T-cell (primary cell): ENCODE data around the gene UPF1. TPM values are rescaled to one million over a fixed set of nuclear protein-coding genes. Genes with fewer than 3 reads are reported as not detected.

ENCODE experiments used
- ATAC-seq, 4 experiments: fragments of 200-7000 bp in 3 of 4; fragments of 150-1000 bp in 1 of 4; cut with Tn5 transposase; replicated peaks in 1 of 4; 1 replicate in 3 of 4; 2 replicates in 1 of 4; pipeline ENCODE4 v1.10.0; 2021; ENCODE audit warnings: moderate library complexity in 3 of 4, mild to moderate bottlenecking in 2 of 4, moderate number of reproducible peaks in 1 of 4
- CTCF ChIA-PET, 2 donors: fragments of 300-600 bp; sonication (Branson Sonifier 250); formaldehyde crosslinking; loops; one replicate each; lab custom pipeline; 2022; ENCODE audit warnings: antibody characterized with exemption in 2 of 2; lab: Charles Lee
- POLR2A ChIA-PET, 2 donors: fragments of 300-600 bp; sonication (Branson Sonifier 250); formaldehyde crosslinking; loops; one replicate each; lab custom pipeline; 2022; ENCODE audit warnings: antibody characterized with exemption in 2 of 2; lab: Charles Lee
- DNase-seq, 35 experiments: peaks; one replicate each; pipeline versions ENCODE4 v3.0.0 to v3.0.0-alpha.2; 2013 to 2023
- H3K27ac ChIP-seq: one replicate; pipeline ENCODE4 v1.5.1; 2013; ENCODE audit warnings: low read length
- H3K27me3 ChIP-seq, 2 experiments: replicated peaks in 1 of 2; 1 replicate in 1 of 2; 2 replicates in 1 of 2; pipeline versions ENCODE4 v1.6.1 to v1.7.0; 2013; ENCODE audit warnings: low read length in 1 of 2, mixed read lengths in 1 of 2; ENCODE audit not compliant: control insufficient read depth in 2 of 2, insufficient read depth in 2 of 2; ENCODE audit errors: extremely low read depth in 1 of 2
- H3K36me3 ChIP-seq, 2 donors: 1 replicate in 1 of 2; 2 replicates in 1 of 2; pipeline versions ENCODE4 v1.6.1 to v1.7.0; 2013; ENCODE audit warnings: low read length in 1 of 2; ENCODE audit not compliant: control insufficient read depth in 2 of 2, insufficient read depth in 1 of 2; ENCODE audit errors: extremely low read depth in 1 of 2
- H3K4me1 ChIP-seq, 2 experiments: 1 replicate in 1 of 2; 2 replicates in 1 of 2; pipeline versions ENCODE4 v1.6.1 to v1.7.0; 2013; ENCODE audit warnings: low read length in 2 of 2, mixed read lengths in 1 of 2; ENCODE audit not compliant: insufficient read depth in 2 of 2, control insufficient read depth in 1 of 2; ENCODE audit errors: extremely low read depth in 1 of 2
- H3K4me3 ChIP-seq, 2 donors: 1 replicate in 1 of 2; 2 replicates in 1 of 2; pipeline versions ENCODE4 v1.5.1 to v1.7.0; 2013; ENCODE audit warnings: mild to moderate bottlenecking in 2 of 2, low read length in 1 of 2, moderate library complexity in 1 of 2; ENCODE audit not compliant: control insufficient read depth in 1 of 2; ENCODE audit errors: extremely low read depth in 1 of 2
- H3K9me3 ChIP-seq: 2 replicates; pipeline ENCODE4 v1.7.0; 2013
- H3K27ac Mint-ChIP-seq, 2 donors: one replicate each; pipeline ENCODE4 v1.8.0; 2020 to 2021; ENCODE audit warnings: mild to moderate bottlenecking in 2 of 2, mixed read lengths in 2 of 2
- H3K27me3 Mint-ChIP-seq, 2 donors: one replicate each; pipeline ENCODE4 v1.8.0; 2021 to 2022; ENCODE audit warnings: mixed read lengths in 2 of 2
- H3K36me3 Mint-ChIP-seq: one replicate; pipeline ENCODE4 v1.8.0; 2021; ENCODE audit warnings: mixed read lengths
- H3K4me1 Mint-ChIP-seq, 3 donors: one replicate each; pipeline ENCODE4 v1.8.0; 2020 to 2022; ENCODE audit warnings: mixed read lengths in 3 of 3, mild to moderate bottlenecking in 1 of 3
- H3K4me3 Mint-ChIP-seq, 3 donors: one replicate each; pipeline ENCODE4 v1.8.0; 2020 to 2022; ENCODE audit warnings: mild to moderate bottlenecking in 3 of 3, mixed read lengths in 3 of 3, moderate library complexity in 3 of 3
- H3K9me3 Mint-ChIP-seq, 3 donors: one replicate each; pipeline ENCODE4 v1.8.0; 2020 to 2022; ENCODE audit warnings: mixed read lengths in 3 of 3
- WGBS: methylation state at CpG from one replicate; pipeline ENCODE4 v1.1.5; 2013; ENCODE audit warnings: missing lambda C conversion rate; ENCODE audit not compliant: insufficient coverage; 5-methylcytosine and 5-hydroxymethylcytosine counted together
- total RNA-seq, 35 experiments: library from RNA in 6 of 35; stranded (reverse) in 6 of 35; fragments of 120-200 nt in 1 of 35; gene quantifications; one replicate each; pipeline versions ENCODE4 v1.2.1 to v1.2.4 and lab custom pipeline; 2013 to 2026

UPF1 gene
- total RNA-seq, 5 donors from 2014 or later (not counting 1 experiment from before 2014, with no cell fraction given): 114 to 143 (median 127) TPM

GRCh38 chr19:18788529-18789421 is 43.0 kb upstream of the UPF1 start:
- Mint-ChIP-seq H3K9me3 (no peaks in the 10 kb centered on the region), H3K27ac (no peak overlapping the region), H3K4me1 (peaks cover 35 to 51% (median 49%) of the 10 kb centered on the region in 3 donors), H3K27me3 (peaks cover 53 to 76% of the 10 kb centered on the region in 2 donors), H3K4me3 (peak overlapping the region; percentile 52 to 79 (median 69)), H3K36me3 (no peaks in the 10 kb centered on the region)
- H3K36me3 ChIP-seq: no peaks in the 10 kb centered on the region
- H3K9me3 ChIP-seq: no peaks in the 10 kb centered on the region
- peaks cover 3 to 50% of the 10 kb centered on the region in 2 experiments for H3K4me1 ChIP-seq
- ChIA-PET CTCF (no interaction called here), POLR2A (no interaction called here)
- no peak for DNase-seq
- H3K4me3 ChIP-seq: peak overlapping the region in 1 of 2 donors; percentile 35
- no peak overlapping the region for H3K27ac ChIP-seq
- no peak for ATAC-seq
- peaks cover 7 to 98% of the 10 kb centered on the region in 2 experiments for H3K27me3 ChIP-seq
- 7% methylated on average over 59 of the region's 68 CpGs for WGBS

GRCh38 chr19:18789422-18789869 is 42.3 kb upstream of the UPF1 start:
- Histone ChIP-seq H3K27ac (no peak overlapping the region), H3K27me3 (peaks cover 8 to 96% of the 10 kb centered on the region in 2 experiments), H3K4me3 (no peak overlapping the region), H3K9me3 (no peaks in the 10 kb centered on the region), H3K36me3 (no peaks in the 10 kb centered on the region), H3K4me1 (peaks cover 3 to 50% of the 10 kb centered on the region in 2 experiments)
- Mint-ChIP-seq H3K27me3 (peaks cover 57 to 76% of the 10 kb centered on the region in 2 donors), H3K36me3 (no peaks in the 10 kb centered on the region), H3K4me3 (peak overlapping the region; percentile 43 to 79 (median 69)), H3K9me3 (no peaks in the 10 kb centered on the region), H3K27ac (no peak overlapping the region), H3K4me1 (peaks cover 35 to 49% (median 49%) of the 10 kb centered on the region in 3 donors)
- CTCF ChIA-PET: no interaction called here
- ATAC-seq (no peak), DNase-seq (no peak)
- POLR2A ChIA-PET: no interaction called here
- 6% methylated on average over 34 of the region's 38 CpGs for WGBS

- H3K27me3 ChIP-seq: peaks cover 8 to 96% of the 10 kb centered on the region in 2 experiments
- ChIA-PET CTCF (no interaction called here), POLR2A (no interaction called here)
- peak overlapping the region in 1 of 2 donors; percentile 72 for H3K27ac Mint-ChIP-seq
- H3K4me3 Mint-ChIP-seq: peak overlapping the region; percentile 57 to 79 (median 71)
- peaks cover 3 to 44% of the 10 kb centered on the region in 2 experiments for H3K4me1 ChIP-seq
- H3K36me3 Mint-ChIP-seq: no peaks in the 10 kb centered on the region
- H3K36me3 ChIP-seq: no peaks in the 10 kb centered on the region
- H3K9me3 Mint-ChIP-seq: no peaks in the 10 kb centered on the region
- peaks cover 61 to 79% of the 10 kb centered on the region in 2 donors for H3K27me3 Mint-ChIP-seq
- DNase-seq (peak in 4 of 35 experiments; percentile 14 to 37 (median 19)), ATAC-seq (peak; percentile 22 to 27 (median 25))
- H3K9me3 ChIP-seq: no peaks in the 10 kb centered on the region
- H3K27ac ChIP-seq: no peak overlapping the region
- peaks cover 35 to 49% (median 47%) of the 10 kb centered on the region in 3 donors for H3K4me1 Mint-ChIP-seq
- H3K4me3 ChIP-seq: no peak overlapping the region
- 4% methylated on average over 35 of the region's 65 CpGs for whole genome bisulfite sequencing
Measured at GRCh38 chr19:18789883-18790565, 41.7 kb upstream of the UPF1 start.

- no peaks in the 10 kb centered on the region for H3K9me3 ChIP-seq
- no peak within 1 kb of the TSS for H3K4me3 ChIP-seq
- no peaks in the 10 kb centered on the region for H3K36me3 ChIP-seq
- POLR2A ChIA-PET: no interaction called here
- H3K27me3 Mint-ChIP-seq: peaks cover 56 to 79% of the 10 kb centered on the region in 2 donors
- CTCF ChIA-PET: no interaction called here
- H3K27ac ChIP-seq: no peak within 1 kb of the TSS
- ATAC-seq (no peak), DNase-seq (no peak)
- H3K36me3 Mint-ChIP-seq: no peaks in the 10 kb centered on the region
- peak within 1 kb of the TSS; percentile 57 to 79 (median 71) for H3K4me3 Mint-ChIP-seq
- H3K9me3 Mint-ChIP-seq: no peaks in the 10 kb centered on the region
- peaks cover 3 to 39% of the 10 kb centered on the region in 2 experiments for H3K4me1 ChIP-seq
- H3K4me1 Mint-ChIP-seq: peaks cover 31 to 43% (median 43%) of the 10 kb centered on the region in 3 donors
- H3K27me3 ChIP-seq: peaks cover 8 to 97% of the 10 kb centered on the region in 2 experiments
- 7% methylated on average over 58 of the region's 61 CpGs for WGBS
- H3K27ac Mint-ChIP-seq: peak within 1 kb of the TSS in 1 of 2 donors; percentile 72
Measured at GRCh38 chr19:18790566-18791314, 41.0 kb upstream of the UPF1 start, which contains the start of gene COMP. Gene COMP (minus strand): TSS chr19:18791305. CDS start chr19:18791269, 36 bp downstream.

GRCh38 chr19:18791315-18791678 is 40.5 kb upstream of the UPF1 start:
- Histone ChIP-seq H3K27ac (no peak overlapping the region), H3K9me3 (no peaks in the 10 kb centered on the region), H3K36me3 (no peaks in the 10 kb centered on the region), H3K4me3 (no peak overlapping the region), H3K4me1 (peaks cover 3 to 36% of the 10 kb centered on the region in 2 experiments), H3K27me3 (peaks cover 8 to 96% of the 10 kb centered on the region in 2 experiments)
- no peak for DNase-seq
- peak overlapping the region in 1 of 3 donors; percentile 79 for H3K4me3 Mint-ChIP-seq
- no peak for ATAC-seq
- H3K27me3 Mint-ChIP-seq: peaks cover 54 to 78% of the 10 kb centered on the region in 2 donors
- H3K9me3 Mint-ChIP-seq: no peaks in the 10 kb centered on the region
- WGBS: 27% methylated on average over 17 of the region's 21 CpGs
- ChIA-PET POLR2A (no interaction called here), CTCF (no interaction called here)
- H3K4me1 Mint-ChIP-seq: peaks cover 26 to 38% (median 38%) of the 10 kb centered on the region in 3 donors
- H3K27ac Mint-ChIP-seq: no peak overlapping the region
- no peaks in the 10 kb centered on the region for H3K36me3 Mint-ChIP-seq
